Effector CD8-positive, alpha-beta T cell (primary cell): ENCODE measurements around the gene BCKDHB.
"Not testable (repeated sequence)": the region's sequence is repeated elsewhere in the genome, so short reads cannot be mapped to it uniquely, and the experiment has no call there.

ENCODE experiments used
- DNase-seq: peaks from one replicate; lab custom pipeline; 2025; lab: John Stamatoyannopoulos, UW

The BCKDHB gene

DNA sequence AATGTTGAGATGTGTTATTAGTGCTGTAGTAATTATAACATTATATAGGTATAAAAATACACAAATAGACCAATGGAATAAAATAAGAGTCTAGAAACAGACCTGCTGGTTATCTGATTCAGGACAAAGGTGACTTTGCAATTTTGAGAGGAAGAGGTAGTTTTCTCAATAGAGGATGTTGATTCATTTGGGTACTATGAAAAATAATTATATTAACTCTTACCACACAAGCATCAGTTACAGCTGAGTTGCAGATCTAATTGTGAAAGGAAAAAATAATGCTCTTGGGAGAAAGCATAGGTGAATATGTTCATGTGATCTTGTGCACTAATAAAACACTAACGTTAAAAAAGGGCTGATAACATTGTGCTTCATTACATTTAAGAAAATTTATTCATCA lies 103.0 kb downstream of the BCKDHB start:
- DNase-seq: no peak

- no peak for DNase-seq
Observed at GRCh38 chr6:80210618-80211017, 104.1 kb downstream of the BCKDHB start.

DNA sequence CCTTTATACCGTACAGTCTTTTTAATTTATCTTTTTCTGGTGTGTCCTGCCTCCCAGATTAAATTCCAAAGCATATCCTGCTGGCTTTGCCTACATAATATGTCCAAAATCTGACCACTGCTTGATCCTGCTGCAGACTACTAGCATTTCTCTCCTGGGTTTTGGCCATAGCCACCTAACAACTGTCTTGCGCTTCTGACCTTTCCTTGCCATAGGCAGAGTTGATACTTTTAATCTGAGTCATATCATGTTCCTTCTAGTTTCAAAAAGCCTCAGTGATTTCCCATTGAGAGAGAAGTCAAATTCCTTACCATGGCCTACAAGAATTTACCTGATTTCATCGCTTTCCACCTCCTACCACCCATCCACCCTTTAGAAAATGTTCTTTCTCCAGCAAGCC lies 104.8 kb downstream of the BCKDHB start:
- no peak for DNase-seq

- DNase-seq: not testable (repeated sequence)
Observed at GRCh38 chr6:80211890-80212289, 105.4 kb downstream of the BCKDHB start.

GRCh38 chr6:80214436-80215022 lies 108.1 kb downstream of the BCKDHB start:
- no peak for DNase-seq

GRCh38 chr6:80215063-80215462 lies 108.6 kb downstream of the BCKDHB start:
- no peak for DNase-seq

DNA sequence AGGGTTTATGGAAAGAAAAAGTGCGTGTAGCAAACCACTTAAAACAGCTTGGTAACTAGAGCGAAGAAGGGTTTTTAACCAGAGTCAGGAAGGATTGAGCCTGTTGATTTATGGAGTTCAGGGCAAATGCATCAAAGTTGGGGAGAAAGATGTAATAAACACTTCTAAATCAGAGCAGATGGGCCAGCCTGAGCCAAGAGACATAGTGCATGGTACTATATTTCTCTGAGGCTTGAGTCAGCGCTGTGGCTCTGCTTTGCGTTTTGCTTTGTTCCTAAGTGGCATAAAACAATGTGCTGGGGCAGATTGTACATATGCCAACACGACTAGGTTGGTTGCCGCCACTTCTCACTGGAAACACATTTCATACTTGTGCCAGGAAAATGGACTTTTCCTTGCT lies 111.3 kb downstream of the BCKDHB start:
- DNase-seq: no peak

DNA sequence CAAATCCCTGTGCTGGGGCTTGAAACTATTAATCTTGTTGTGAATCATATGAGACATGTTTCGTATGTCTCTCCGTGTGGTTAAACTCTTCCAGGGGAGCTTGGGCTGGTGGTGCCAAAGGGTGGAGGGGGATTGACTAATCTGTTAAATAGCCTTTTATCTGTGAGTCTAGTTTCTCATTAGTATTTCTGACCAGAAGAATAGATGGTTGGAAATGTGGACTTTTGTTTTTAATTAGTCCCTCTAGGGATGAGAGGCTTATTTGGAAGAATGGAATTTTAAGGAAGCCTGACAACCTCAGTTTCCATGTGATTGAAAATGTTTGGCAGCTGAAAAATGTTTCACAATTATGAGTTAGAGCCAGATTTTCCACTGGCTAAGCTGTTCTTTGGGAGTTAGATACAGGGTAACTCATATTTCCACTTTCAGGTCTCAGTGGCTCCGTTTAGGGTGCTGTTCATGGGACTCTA lies 117.3 kb downstream of the BCKDHB start:
- DNase-seq: no peak

DNA sequence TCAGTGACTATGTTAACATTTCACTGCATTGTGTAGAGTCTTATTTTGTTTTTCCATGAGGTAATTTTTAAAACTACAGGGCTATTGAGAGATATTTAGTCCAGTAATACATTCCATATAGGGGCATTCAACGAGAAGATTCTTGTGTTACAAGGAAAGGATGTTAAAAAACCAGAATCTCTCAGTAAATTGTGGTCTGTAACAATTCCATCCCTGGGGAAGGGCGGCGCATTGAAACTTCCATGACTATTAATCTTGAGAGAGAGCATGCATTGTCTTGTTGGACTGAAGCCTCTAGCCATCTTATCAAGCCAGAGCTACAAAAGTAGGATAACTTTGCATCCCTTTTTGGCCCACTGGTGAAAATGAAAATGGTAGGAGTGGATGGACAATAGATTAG lies 119.7 kb downstream of the BCKDHB start:
- DNase-seq: no peak

DNA sequence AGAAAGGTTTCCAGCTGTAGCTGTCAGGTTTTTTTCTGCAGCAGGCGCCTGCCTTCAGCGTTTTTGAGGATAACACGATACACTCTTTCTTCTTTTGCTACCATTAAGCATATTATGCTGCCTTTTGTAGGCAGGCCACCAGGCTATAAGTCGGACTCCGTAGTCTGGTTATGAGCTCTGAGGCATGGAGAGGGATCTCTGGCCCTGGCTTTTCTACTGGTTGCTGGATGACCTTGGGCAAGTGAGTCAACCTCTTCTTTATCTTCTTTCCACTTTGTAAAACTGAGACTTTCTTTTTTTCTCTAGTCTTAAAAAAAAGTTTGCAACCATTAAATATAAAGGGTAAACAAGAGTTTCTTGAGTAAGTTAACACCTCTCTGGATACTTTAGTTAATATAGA lies 120.2 kb downstream of the BCKDHB start:
- no peak for DNase-seq

DNA sequence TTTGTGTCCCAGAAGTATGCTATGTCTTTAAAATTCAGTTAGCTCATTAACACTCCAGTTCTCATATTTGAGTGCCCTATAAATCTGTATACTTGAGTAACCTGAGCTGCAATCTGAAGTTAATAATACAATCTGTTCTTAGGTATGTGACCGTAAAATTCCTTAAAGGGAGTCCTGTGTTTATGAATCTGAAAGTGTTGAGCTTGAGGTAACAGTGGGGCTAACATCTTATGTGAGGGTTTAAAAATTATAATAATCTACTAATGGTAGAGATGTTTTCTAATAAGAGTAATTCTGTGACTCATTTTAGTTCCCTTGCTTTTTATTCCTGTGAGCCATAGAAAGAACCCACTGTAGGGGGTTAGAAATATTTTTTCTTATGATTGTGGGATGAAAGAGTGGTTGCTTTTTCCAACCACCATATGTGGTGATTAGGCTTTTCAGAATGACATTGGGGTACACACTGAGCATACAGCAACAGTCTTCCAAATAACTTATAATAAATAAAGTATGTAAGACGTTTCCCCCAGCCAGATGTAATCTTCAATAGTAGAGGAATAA lies 121.2 kb downstream of the BCKDHB start:
- no peak for DNase-seq

DNA sequence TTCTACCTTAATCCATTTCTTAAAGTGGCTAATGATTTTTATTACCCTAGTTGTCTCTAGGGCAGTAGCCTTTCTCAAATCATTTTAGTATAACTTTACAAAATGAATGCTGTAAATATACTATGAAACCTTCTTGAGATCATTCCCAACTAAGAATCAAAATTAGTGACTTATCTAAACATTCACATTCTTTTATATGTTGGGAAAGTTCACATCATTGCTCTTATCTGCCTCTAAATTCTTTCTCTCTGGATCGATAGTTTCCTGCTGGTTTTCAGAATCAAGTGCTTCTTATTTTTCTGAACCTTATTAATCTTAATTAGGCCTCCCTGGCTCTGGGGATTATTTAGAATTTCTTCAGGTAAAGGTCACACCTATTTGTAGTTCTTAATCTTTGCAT lies 126.8 kb downstream of the BCKDHB start:
- DNase-seq: no peak

DNA sequence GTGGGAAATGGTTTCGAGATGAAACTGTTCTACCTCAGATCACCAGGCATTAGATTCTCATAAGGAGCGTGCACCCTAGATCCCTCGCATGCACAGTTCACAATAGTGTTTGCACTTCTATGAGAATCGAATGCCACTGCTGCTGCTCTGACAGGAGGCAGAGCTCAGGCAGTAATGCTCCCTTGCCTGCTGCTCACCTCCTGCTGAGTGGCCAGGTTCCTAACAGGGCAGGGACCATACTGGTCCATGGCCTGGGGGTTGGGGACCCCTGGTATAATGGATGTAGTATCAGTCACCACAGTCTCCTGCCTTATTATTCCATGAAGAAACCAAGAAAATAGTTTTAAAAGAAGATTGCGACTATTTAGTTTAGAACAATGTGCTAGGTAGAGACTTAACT lies 127.5 kb downstream of the BCKDHB start:
- DNase-seq: no peak

DNA sequence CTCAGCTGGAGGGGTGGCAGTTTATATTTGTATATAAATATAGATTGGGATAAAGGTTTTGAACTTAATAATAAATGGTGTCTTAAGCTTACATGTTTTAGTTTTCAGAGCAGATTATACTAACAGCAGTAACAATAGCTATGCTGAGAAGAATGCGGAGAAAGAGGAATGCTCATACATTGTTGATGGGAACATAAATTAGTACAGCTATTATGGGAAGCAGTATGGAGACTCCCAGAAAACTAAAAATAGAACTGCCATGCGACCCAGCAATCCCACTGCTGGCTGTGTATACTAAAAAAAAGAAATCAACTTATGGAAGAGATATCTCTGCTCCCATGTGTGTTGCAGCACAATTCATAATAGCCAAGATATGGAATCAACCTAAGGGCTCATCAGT lies 127.9 kb downstream of the BCKDHB start:
- no peak for DNase-seq

- no peak for DNase-seq
Observed at GRCh38 chr6:80234908-80235307, 128.4 kb downstream of the BCKDHB start.

DNA sequence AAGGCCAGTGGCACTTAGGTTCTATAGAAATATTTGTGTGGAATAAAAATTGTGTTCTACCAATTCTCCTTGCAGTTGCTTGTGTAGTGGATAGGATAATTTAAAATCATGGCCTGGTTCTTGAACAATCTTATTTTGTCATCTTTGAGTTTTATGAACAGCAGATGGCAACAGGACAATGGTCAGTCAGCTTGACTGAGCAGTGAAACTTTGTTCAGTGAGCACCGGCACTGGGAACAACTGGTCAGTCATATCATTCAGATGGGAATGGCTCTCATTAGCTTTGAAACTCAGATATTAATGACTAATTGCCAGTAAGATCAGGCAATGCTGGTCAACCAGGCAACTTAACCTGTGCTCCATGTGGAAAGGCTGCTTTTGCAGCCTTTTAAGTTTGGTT lies 129.2 kb downstream of the BCKDHB start:
- no peak for DNase-seq

GRCh38 chr6:80238754-80239153 lies 132.3 kb downstream of the BCKDHB start:
- not testable (repeated sequence) for DNase-seq

GRCh38 chr6:80245043-80245442 lies 138.6 kb downstream of the BCKDHB start:
- no peak for DNase-seq

DNA sequence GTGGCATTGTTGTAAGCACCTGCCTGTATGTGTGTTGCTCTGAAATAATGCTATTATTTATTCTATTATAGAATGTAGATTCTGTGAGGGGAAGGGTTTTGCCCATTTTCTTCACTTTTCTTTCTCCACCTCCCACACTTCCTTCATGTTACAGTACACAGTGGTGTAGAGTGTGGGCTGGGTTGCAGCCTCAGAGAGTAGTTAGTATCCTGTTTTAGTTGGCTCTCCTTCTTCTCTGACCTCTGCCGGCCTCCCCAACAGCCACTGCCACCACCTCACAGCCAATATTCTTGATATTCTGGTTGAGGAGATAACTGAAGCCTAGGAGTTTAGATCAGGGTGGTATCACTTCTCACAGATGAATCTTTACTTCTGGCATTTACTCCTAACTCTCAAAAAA lies 143.4 kb downstream of the BCKDHB start:
- no peak for DNase-seq

DNA sequence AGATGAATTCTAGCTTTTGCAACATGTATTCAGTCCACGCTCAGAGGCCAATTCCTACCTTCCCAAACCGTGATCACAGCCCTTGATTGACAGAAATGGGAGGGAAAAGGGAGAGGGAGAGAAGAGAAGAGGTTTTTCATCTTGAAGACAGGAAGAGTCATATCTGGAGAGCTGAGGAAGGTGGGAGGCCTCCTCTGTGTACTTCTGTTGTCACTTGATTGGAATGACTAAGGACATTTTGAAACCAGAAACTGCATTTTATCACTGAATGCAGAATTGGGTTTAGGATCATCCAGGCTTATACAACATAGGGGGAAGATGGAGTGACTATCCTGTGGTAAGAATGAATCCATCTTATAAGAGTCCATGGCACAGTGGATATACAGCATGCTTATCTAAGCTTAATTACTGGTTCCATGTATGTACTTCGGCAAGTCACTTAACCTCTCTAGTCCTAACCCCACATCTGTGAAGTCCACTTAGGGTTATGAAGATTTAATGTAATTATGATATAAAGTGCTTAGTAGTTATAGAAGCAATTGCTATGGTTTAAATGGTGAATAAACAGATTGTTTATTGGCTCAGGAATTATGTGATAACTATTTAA lies 144.0 kb downstream of the BCKDHB start:
- no peak for DNase-seq

GRCh38 chr6:80251321-80251720 lies 144.8 kb downstream of the BCKDHB start:
- DNase-seq: no peak

GRCh38 chr6:80254716-80255115 lies 148.2 kb downstream of the BCKDHB start:
- no peak for DNase-seq

DNA sequence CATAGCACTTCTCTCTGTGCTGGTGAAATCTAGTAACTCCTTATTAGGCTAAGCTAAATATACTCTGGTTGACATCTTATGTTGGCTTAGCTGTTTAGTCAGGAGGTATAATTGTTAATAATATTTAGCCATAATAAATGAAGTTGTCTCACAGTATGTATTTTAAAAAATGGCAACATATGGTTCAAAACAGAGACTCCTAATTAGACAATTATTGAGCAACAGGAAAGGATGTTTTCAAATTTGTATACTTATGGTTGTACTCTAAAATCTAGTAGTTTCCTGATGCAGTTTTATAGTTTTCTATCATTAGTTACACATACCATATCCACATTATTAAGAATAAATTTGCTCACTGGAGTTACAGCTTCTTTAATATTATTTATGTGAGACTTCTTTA lies 150.2 kb downstream of the BCKDHB start:
- DNase-seq: no peak

GRCh38 chr6:80259118-80259517 lies 152.6 kb downstream of the BCKDHB start:
- DNase-seq: no peak
